Measurements from ENCODE around the gene CNOT9.

GRCh38 chr2:218585541-218585940 is 16.9 kb downstream of the CNOT9 start:
- TF ChIP-seq CTCF (IDR thresholded peaks at IDR 0.05; ENCODE audit: low read length) (no peak), EZH2phosphoT487 (IDR thresholded peaks at IDR 0.05; ENCODE audit: low read length) (no peak)

Measured in MM.1S (cell line).